Pancreas (tissue), 10 donors: Measurements from ENCODE around the gene WHRN. TPM values are rescaled to one million over a fixed set of nuclear protein-coding genes. Genes with fewer than 3 reads are reported as not detected.

Experiments used
- ATAC-seq, 4 donors: fragments of 200-7000 bp; cut with Tn5 transposase; one replicate each; pipeline versions ENCODE4 v1.8.0 to v1.9.1; 2020; ENCODE audit warnings: mild to moderate bottlenecking in 4 of 4, moderate library complexity in 4 of 4
- DNase-seq, 6 donors: peaks; one replicate each; pipeline ENCODE4 v3.0.0-alpha.2; 2020
- FAIRE-seq: peaks from 2 replicates; lab custom pipeline; 2012; peaks lifted over from hg19 to GRCh38; lab: Jason Lieb, UNC
- H3K27ac ChIP-seq, 4 donors: fragments of 200-600 bp; sonication (generic); 1 replicate in 3 of 4; 2 replicates in 1 of 4; pipeline versions ENCODE4 v1.5.0 to v1.8.0; 2020
- H3K27me3 ChIP-seq, 4 donors: fragments of 200-600 bp; one replicate each; pipeline ENCODE4 v1.8.0; 2021
- H3K36me3 ChIP-seq, 3 donors: fragments of 200-600 bp; sonication (generic) in 1 of 3; one replicate each; pipeline versions ENCODE4 v1.5.0 to v1.8.0; 2020 to 2021
- H3K4me1 ChIP-seq, 3 donors: fragments of 200-600 bp; one replicate each; pipeline ENCODE4 v1.8.0; 2021
- H3K4me3 ChIP-seq, 4 donors: fragments of 200-600 bp; sonication (generic) in 2 of 4; one replicate each; pipeline versions ENCODE4 v1.5.0 to v1.8.0; 2020 to 2021
- H3K9me3 ChIP-seq, 4 donors: fragments of 200-600 bp; one replicate each; pipeline ENCODE4 v1.8.0; 2021
- CTCF ChIP-seq, 4 donors: fragments of 200-600 bp; sonication (generic) in 3 of 4; IDR thresholded peaks; one replicate each; pipeline versions ENCODE4 v1.5.0 to v1.8.0; 2021; ENCODE audit warnings: antibody characterized with exemption in 4 of 4
- WGBS, 2 donors: extraction: QIAGEN DNeasy Blood & Tissue Kit; methylation state at CpG; one replicate each; pipeline ENCODE4 v1.1.7; 2013; 5-methylcytosine and 5-hydroxymethylcytosine counted together
- intact Hi-C, 3 donors: fragments of 100-400 bp; cut with DNase I; formaldehyde crosslinking; loops; one replicate each; pipeline versions ENCODE4 v1.11.1 to v1.14.2; 2022
- polyA plus RNA-seq, 2 donors: library from polyadenylated mRNA; stranded (reverse); fragments of 200-250 nt; gene quantifications; one replicate each; pipeline ENCODE4 v1.2.3, GENCODE V29; 2013
- total RNA-seq, 6 donors: library from RNA; stranded (reverse); fragmentation: NEBNext Ultra II Directional in 4 of 6; extraction: Animal tissue kit (Norgen Biotek cat#: 25700) in 4 of 6; gene quantifications; one replicate each; pipeline versions ENCODE4 v1.2.1 to v1.2.4, GENCODE V29; 2021 to 2023
- donor health status: healthy with polysubstance abuse.
- donor health status: DM: no; HTN: no; CAD: no; lungs with moderate emphysema.
- donor health status: DM: no; HTN: no; CAD: no.
- donor health status: control.
- donor health status: control.
- donor health status: Bipolar disorder and iron deficiency.
- donor health status: DM: yes; HTN: yes; CAD: no.
- donor health status: DM: no; HTN: no; CAD: no.
- donor health status: DM: no; HTN: no; CAD: no.
- donor health status: DM: yes; HTN: yes; CAD: no.

Gene WHRN
- total and polyA plus RNA-seq, 8 donors: 6.7 to 32.2 (median 8.6) TPM

- H3K36me3 ChIP-seq: no peaks in the 10 kb centered on the region
- FAIRE-seq (no peak), DNase-seq (no peak), ATAC-seq (no peak)
- 71% methylated on average over 3 of the region's 3 CpGs for WGBS, 2 donors
- H3K9me3 ChIP-seq: no peaks in the 10 kb centered on the region
- intact Hi-C loops: no loop called here
- no peak overlapping the region for H3K27ac ChIP-seq
- no peak overlapping the region for H3K4me3 ChIP-seq
- TF ChIP-seq CTCF (IDR thresholded peaks at IDR 0.05): no peak
- no peaks in the 10 kb centered on the region for H3K27me3 ChIP-seq
- H3K4me1 ChIP-seq: no peaks in the 10 kb centered on the region
Measured at GRCh38 chr9:114522847-114523246, 17.6 kb upstream of the WHRN start.

- no peak for FAIRE-seq
- no peak for TF ChIP-seq CTCF (IDR thresholded peaks at IDR 0.05)
Measured at GRCh38 chr9:114522286-114522685, 17.0 kb upstream of the WHRN start.

GRCh38 chr9:114521846-114522245, 16.6 kb upstream of the WHRN start:
- no peak for TF ChIP-seq CTCF (IDR thresholded peaks at IDR 0.05)
- Histone ChIP-seq H3K36me3 (no peaks in the 10 kb centered on the region), H3K4me3 (no peak overlapping the region), H3K4me1 (no peaks in the 10 kb centered on the region), H3K27me3 (no peaks in the 10 kb centered on the region), H3K9me3 (no peaks in the 10 kb centered on the region), H3K27ac (no peak overlapping the region)
- FAIRE-seq: no peak
- no peak for ATAC-seq
- intact Hi-C loops: no loop called here
- no peak for DNase-seq

More at GRCh38 chr9:114522286-114522685, 17.0 kb upstream of the WHRN start:
- Histone ChIP-seq H3K4me1 (no peaks in the 10 kb centered on the region), H3K27ac (no peak overlapping the region), H3K4me3 (no peak overlapping the region), H3K27me3 (no peaks in the 10 kb centered on the region), H3K36me3 (no peaks in the 10 kb centered on the region), H3K9me3 (no peaks in the 10 kb centered on the region)
- intact Hi-C loops: no loop called here
- DNase-seq: no peak
- ATAC-seq: no peak
- WGBS, 2 donors: 30 to 32% methylated on average over 2 of the region's 2 CpGs

GRCh38 chr9:114518599-114519022, 13.3 kb upstream of the WHRN start:
- Histone ChIP-seq H3K27me3 (no peaks in the 10 kb centered on the region), H3K4me1 (no peaks in the 10 kb centered on the region), H3K27ac (no peak overlapping the region), H3K9me3 (no peaks in the 10 kb centered on the region), H3K4me3 (no peak overlapping the region), H3K36me3 (no peaks in the 10 kb centered on the region)
- TF ChIP-seq CTCF (IDR thresholded peaks at IDR 0.05): no peak
- intact Hi-C loops: no loop called here
- 73 to 87% methylated on average over 4 of the region's 4 CpGs for WGBS, 2 donors
- DNase-seq (no peak), ATAC-seq (no peak), FAIRE-seq (no peak)

- TF ChIP-seq CTCF (IDR thresholded peaks at IDR 0.05): no peak
- H3K27ac ChIP-seq: no peak overlapping the region
- no peaks in the 10 kb centered on the region for H3K9me3 ChIP-seq
- no peak for DNase-seq
- H3K4me3 ChIP-seq: no peak overlapping the region
- no peaks in the 10 kb centered on the region for H3K36me3 ChIP-seq
- no peak for FAIRE-seq
- H3K4me1 ChIP-seq: no peaks in the 10 kb centered on the region
- intact Hi-C loops: no loop called here
- no peak for ATAC-seq
- WGBS, 2 donors: 92 to 96% methylated on average over 1 of the region's 1 CpG
- no peaks in the 10 kb centered on the region for H3K27me3 ChIP-seq
Measured at GRCh38 chr9:114518120-114518519, 12.8 kb upstream of the WHRN start.
